Activated CD4-positive, alpha-beta T cell treated with anti-CD3 and anti-CD28 coated beads for 36 hours (primary cell): Measurements from ENCODE around the gene SEPTIN7. TPM values are rescaled to one million over a fixed set of nuclear protein-coding genes. Genes with fewer than 3 reads are reported as not detected.

Experiments used
- ATAC-seq: fragments of 200-7000 bp; cut with Tn5 transposase; one replicate; pipeline ENCODE4 v1.10.0; 2021; ENCODE audit warnings: mild to moderate bottlenecking, moderate library complexity
- CTCF ChIA-PET: fragments of 350-600 bp; sonication (Branson Sonifier 250); formaldehyde crosslinking; loops from one replicate; lab custom pipeline; 2021; ENCODE audit warnings: antibody characterized with exemption; lab: Charles Lee
- POLR2A ChIA-PET: fragments of 350-600 bp; sonication (Branson Sonifier 250); formaldehyde crosslinking; loops from one replicate; lab custom pipeline; 2021; ENCODE audit warnings: antibody characterized with exemption, inconsistent platforms; lab: Charles Lee
- DNase-seq: peaks from one replicate; pipeline ENCODE4 v3.0.0-alpha.2; 2020
- H3K27ac Mint-ChIP-seq: one replicate; pipeline ENCODE4 v1.8.0; 2021; ENCODE audit warnings: mixed read lengths
- H3K27me3 Mint-ChIP-seq: one replicate; pipeline ENCODE4 v1.8.0; 2021; ENCODE audit warnings: mixed read lengths
- H3K36me3 Mint-ChIP-seq: one replicate; pipeline ENCODE4 v1.8.0; 2021; ENCODE audit warnings: low read depth, mixed read lengths
- H3K4me1 Mint-ChIP-seq: one replicate; pipeline ENCODE4 v1.8.0; 2021; ENCODE audit warnings: mixed read lengths
- H3K4me3 Mint-ChIP-seq: one replicate; pipeline ENCODE4 v1.8.0; 2021; ENCODE audit warnings: mild to moderate bottlenecking, moderate library complexity, mixed read lengths
- H3K9me3 Mint-ChIP-seq: one replicate; pipeline ENCODE4 v1.8.0; 2021; ENCODE audit warnings: low read depth, mixed read lengths
- intact Hi-C, 2 experiments: fragments of 100-400 bp; cut with DNase I in 1 of 2; cut with micrococcal nuclease in 1 of 2; formaldehyde crosslinking; loops; one replicate each; pipeline versions ENCODE4 v1.14.2 to v1.15.1; 2022 to 2024; cut with DNase I, micrococcal nuclease
- total RNA-seq, 2 experiments: library from RNA; stranded (reverse); gene quantifications; one replicate each; pipeline ENCODE4 v1.2.3, GENCODE V29; 2021

The SEPTIN7 gene
- total RNA-seq, 2 experiments from 2014 or later: 220 to 229 TPM

DNA sequence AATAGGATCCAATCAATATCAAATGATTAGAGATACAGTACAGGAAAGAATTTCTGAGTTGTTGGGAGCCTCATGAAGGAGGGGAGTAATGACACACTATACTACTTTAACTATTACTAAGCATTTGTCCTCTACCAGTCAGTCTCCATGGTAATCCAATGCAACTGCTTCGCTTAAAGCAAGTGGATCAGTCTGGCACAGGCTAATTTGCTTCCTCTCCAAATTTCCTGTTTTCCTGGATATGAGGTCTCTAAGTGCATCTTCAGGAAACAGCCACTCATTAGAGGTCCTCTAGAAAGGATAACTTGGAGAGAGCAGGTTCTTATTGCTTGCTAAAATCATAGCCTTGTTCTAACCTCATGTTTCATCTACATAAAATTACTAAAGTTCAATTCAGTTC lies 8.4 kb upstream of the SEPTIN7 start:
- H3K27me3 Mint-ChIP-seq: no peaks in the 10 kb centered on the region
- peaks cover 9% of the 10 kb centered on the region for H3K9me3 Mint-ChIP-seq
- H3K4me1 Mint-ChIP-seq: no peaks in the 10 kb centered on the region
- H3K4me3 Mint-ChIP-seq: no peak overlapping the region
- POLR2A ChIA-PET: no interaction called here
- no peak overlapping the region for H3K27ac Mint-ChIP-seq
- H3K36me3 Mint-ChIP-seq: peaks cover 7% of the 10 kb centered on the region
- DNase-seq (no peak), ATAC-seq (no peak)
- CTCF ChIA-PET: no interaction called here
- intact Hi-C loops: no loop called here

DNA sequence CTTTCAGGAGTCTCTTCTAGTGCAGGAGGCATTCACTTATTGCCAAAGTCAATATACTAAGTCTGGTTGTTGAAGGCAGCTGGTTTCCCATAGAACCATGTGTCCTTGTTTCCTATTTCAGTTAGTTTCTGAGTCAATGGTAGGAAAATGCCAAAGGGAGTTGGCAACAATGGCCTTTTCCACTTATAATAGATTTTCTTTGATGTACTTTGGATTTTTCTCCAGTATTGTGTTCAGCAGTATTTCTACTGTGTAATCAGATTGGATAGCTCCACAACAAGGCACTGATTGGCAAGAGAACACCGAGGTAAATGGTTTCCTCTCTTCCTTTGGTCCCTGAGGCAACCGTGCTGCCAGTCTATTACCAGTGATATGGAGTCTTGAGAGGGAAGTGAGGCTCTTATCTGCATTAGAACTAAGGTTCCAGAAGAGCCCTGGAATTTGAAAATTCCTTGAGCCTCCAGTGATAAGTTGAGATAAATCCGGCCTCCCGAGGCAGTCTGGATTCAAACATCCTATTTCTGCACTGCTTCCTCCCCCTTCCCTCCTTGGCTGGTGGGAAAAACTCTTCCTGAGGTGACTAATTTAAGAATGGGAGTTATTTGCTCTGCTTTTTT lies 7.9 kb upstream of the SEPTIN7 start:
- peaks cover 7% of the 10 kb centered on the region for H3K36me3 Mint-ChIP-seq
- peaks cover 9% of the 10 kb centered on the region for H3K9me3 Mint-ChIP-seq
- DNase-seq: no peak
- intact Hi-C loops: no loop called here
- H3K4me3 Mint-ChIP-seq: no peak overlapping the region
- CTCF ChIA-PET: no interaction called here
- H3K4me1 Mint-ChIP-seq: no peaks in the 10 kb centered on the region
- H3K27ac Mint-ChIP-seq: no peak overlapping the region
- H3K27me3 Mint-ChIP-seq: no peaks in the 10 kb centered on the region
- POLR2A ChIA-PET: no interaction called here
- ATAC-seq: no peak

DNA sequence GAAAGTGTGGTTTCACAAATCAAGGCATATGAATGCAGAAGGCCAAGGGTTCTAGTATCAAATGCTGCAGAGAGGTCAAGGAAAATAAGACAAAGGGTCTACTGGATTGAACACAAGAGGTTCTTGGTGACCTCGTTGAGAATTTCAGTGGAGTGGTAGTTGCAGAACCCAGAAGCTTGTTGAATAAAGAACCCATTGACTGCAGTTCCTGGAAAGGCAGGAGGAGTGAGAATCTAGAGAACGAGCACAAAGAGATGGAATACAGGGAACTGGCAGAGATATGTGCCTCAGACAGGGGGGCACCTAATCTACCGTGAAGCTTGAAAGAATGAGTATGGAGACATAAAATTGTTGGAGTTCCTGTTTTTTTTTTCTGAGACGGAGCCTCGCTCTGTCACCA lies 3.5 kb upstream of the SEPTIN7 start:
- intact Hi-C loops: no loop called here
- DNase-seq: no peak
- Mint-ChIP-seq H3K27me3 (no peaks in the 10 kb centered on the region), H3K4me3 (no peak overlapping the region), H3K36me3 (peaks cover 2% of the 10 kb centered on the region), H3K27ac (no peak overlapping the region), H3K4me1 (peaks cover 6% of the 10 kb centered on the region), H3K9me3 (no peaks in the 10 kb centered on the region)
- CTCF ChIA-PET: interaction anchor here (1.2 kb wide), 1 partner anchor 13 kb away, joined by 4 read pairs; no protein-coding TSS in a partner anchor
- POLR2A ChIA-PET: no interaction called here
- no peak for ATAC-seq

- CTCF ChIA-PET: interaction anchor here (0.6 to 4.2 kb wide), 15 partner anchors 13 to 486 kb away, joined by 3 to 18 read pairs (median 4); no protein-coding TSS in a partner anchor
- peak; percentile 90 for DNase-seq
- Mint-ChIP-seq H3K27me3 (no peaks in the 10 kb centered on the region), H3K4me1 (peaks cover 31% of the 10 kb centered on the region), H3K27ac (peak overlapping the region; percentile 99), H3K9me3 (no peaks in the 10 kb centered on the region), H3K4me3 (peak overlapping the region; percentile 97), H3K36me3 (peaks cover 12% of the 10 kb centered on the region)
- intact Hi-C loops: loop anchor here (1.0 to 10.0 kb wide), 10 partner anchors 42 to 763 kb away; partner anchors contain the start of genes ANLN (in 1 of the 2), DPY19L1 (in 1 of the 2) and EEPD1 (in 1 of the 2)
- POLR2A ChIA-PET: interaction anchor here (0.6 to 3.6 kb wide), 11 partner anchors 20 to 109 kb away, joined by 3 to 45 read pairs (median 5); partner anchors contain the start of gene HERPUD2
- peak; percentile 55 for ATAC-seq
Measured at GRCh38 chr7:35799846-35800717, 775 bp upstream of the SEPTIN7 start.

GRCh38 chr7:35801392-35802101 lies 690 bp downstream of the SEPTIN7 start:
- POLR2A ChIA-PET: interaction anchor here (0.6 to 3.6 kb wide), 10 partner anchors 18 to 736 kb away, joined by 3 to 45 read pairs (median 5); partner anchors contain the start of gene HERPUD2
- intact Hi-C loops: loop anchor here (1.0 to 10.0 kb wide), 15 partner anchors 17 to 765 kb away; partner anchors contain the start of genes HERPUD2 (in 2 of the 2), DPY19L1 (in 1 of the 2) and EEPD1 (in 1 of the 2)
- peak; percentile 83 for DNase-seq
- no peaks in the 10 kb centered on the region for H3K9me3 Mint-ChIP-seq
- peaks cover 43% of the 10 kb centered on the region for H3K4me1 Mint-ChIP-seq
- CTCF ChIA-PET: interaction anchor here (0.6 to 4.2 kb wide), 12 partner anchors 11 to 485 kb away, joined by 3 to 18 read pairs (median 4); no protein-coding TSS in a partner anchor
- H3K27me3 Mint-ChIP-seq: no peaks in the 10 kb centered on the region
- H3K36me3 Mint-ChIP-seq: peaks cover 18% of the 10 kb centered on the region
- H3K4me3 Mint-ChIP-seq: peak overlapping the region; percentile 97
- ATAC-seq: peak; percentile 35
- H3K27ac Mint-ChIP-seq: peak overlapping the region; percentile 99

DNA sequence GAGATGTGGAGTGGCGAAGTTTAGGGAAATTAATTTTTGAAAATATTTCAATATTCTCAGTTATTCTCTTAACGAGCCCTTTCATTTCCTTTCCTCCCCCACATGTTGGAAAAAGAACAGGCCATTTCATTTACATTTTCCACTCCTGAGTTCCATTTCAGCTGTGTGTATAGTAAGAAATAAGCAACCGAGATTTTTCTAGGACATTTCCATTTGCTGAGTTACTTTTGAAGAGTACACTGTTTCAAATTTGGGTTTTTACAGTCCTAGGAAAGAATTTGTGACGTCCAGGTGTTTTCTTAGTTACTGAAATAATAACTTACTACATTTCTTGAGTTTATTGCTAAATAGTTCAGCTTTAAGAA lies 1.2 kb downstream of the SEPTIN7 start:
- intact Hi-C loops: loop anchor here (2.0 to 10.0 kb wide), 5 partner anchors 17 to 313 kb away; no protein-coding TSS in a partner anchor
- peaks cover 18% of the 10 kb centered on the region for H3K36me3 Mint-ChIP-seq
- CTCF ChIA-PET: interaction anchor here (0.8 to 4.2 kb wide), 6 partner anchors 11 to 105 kb away, joined by 3 to 18 read pairs (median 4); no protein-coding TSS in a partner anchor
- no peak for DNase-seq
- peak overlapping the region; percentile 97 for H3K4me3 Mint-ChIP-seq
- H3K9me3 Mint-ChIP-seq: no peaks in the 10 kb centered on the region
- no peak for ATAC-seq
- H3K27ac Mint-ChIP-seq: peak overlapping the region; percentile 99
- H3K27me3 Mint-ChIP-seq: no peaks in the 10 kb centered on the region
- POLR2A ChIA-PET: interaction anchor here (0.9 to 3.6 kb wide), 4 partner anchors 18 to 107 kb away, joined by 3 to 45 read pairs (median 6); partner anchors contain the start of gene HERPUD2
- peaks cover 47% of the 10 kb centered on the region for H3K4me1 Mint-ChIP-seq

DNA sequence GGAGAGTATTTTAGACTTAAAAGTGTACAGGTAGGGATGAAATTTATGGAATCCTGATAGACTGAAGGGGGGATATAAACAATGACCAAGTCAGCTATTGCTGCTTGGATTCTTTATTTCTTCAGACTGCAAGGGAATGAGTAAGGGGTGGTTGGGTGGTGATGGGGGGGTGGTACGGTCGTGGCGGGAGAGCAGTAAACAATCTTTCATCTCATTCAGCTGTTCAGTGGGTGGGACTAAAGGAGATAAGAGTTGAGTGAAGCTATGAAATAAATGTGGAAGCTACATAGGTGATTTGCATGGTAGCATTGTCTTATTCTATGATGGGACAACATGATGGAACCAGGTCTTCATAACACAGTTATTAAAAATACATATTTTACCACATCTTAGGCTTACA lies 1.8 kb downstream of the SEPTIN7 start:
- CTCF ChIA-PET: interaction anchor here (0.6 to 4.2 kb wide), 6 partner anchors 10 to 96 kb away, joined by 3 to 18 read pairs (median 4); no protein-coding TSS in a partner anchor
- peaks cover 47% of the 10 kb centered on the region for H3K4me1 Mint-ChIP-seq
- H3K4me3 Mint-ChIP-seq: peak overlapping the region; percentile 97
- DNase-seq (peak; percentile 40), ATAC-seq (no peak)
- H3K27me3 Mint-ChIP-seq: no peaks in the 10 kb centered on the region
- H3K36me3 Mint-ChIP-seq: peaks cover 18% of the 10 kb centered on the region
- no peaks in the 10 kb centered on the region for H3K9me3 Mint-ChIP-seq
- POLR2A ChIA-PET: interaction anchor here (0.9 to 3.6 kb wide), 4 partner anchors 17 to 108 kb away, joined by 3 to 45 read pairs (median 6); partner anchors contain the start of gene HERPUD2
- H3K27ac Mint-ChIP-seq: peak overlapping the region; percentile 99
- intact Hi-C loops: loop anchor here (2.0 to 10.0 kb wide), 5 partner anchors 16 to 312 kb away; no protein-coding TSS in a partner anchor

DNA sequence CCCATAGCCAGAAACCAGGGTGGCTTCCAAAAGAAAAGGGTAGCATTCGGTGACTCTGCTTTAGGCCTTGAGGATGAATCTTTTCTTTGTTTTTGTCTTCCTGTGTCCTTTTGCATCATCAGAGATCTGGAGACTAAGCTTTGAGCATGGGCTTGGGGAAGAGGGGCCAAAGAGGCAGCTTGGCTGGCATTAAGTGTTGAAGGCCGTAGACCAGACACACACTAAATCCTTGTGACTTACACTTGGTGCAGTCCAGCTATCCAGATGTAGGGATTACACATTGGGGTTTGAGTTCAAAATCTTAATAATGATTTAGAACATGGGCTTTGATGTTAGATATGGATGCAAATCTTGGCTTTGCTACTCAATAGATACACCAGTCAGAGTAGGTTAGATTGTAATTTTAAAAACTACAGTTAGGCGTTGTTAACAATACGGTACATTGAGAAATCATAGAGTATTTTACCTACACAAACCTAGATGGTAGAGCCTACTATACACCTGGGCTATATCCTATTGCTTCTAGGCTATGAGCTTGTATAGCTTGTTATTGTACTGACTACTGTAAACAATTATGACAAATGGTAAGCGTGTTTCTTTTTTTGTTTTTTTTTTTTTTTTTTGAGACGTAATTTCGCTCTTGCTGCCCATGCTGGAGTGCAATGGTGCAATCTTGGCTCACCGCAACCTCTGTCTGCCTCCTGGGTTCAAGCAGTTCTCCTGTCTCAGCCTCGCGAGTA lies 3.5 kb downstream of the SEPTIN7 start:
- H3K4me3 Mint-ChIP-seq: no peak overlapping the region
- no peaks in the 10 kb centered on the region for H3K9me3 Mint-ChIP-seq
- DNase-seq (no peak), ATAC-seq (no peak)
- ChIA-PET CTCF (interaction anchor here (1.0 to 4.2 kb wide), 4 partner anchors 14 to 107 kb away, joined by 3 to 18 read pairs (median 4); no protein-coding TSS in a partner anchor), POLR2A (no interaction called here)
- no peak overlapping the region for H3K27ac Mint-ChIP-seq
- intact Hi-C loops: loop anchor here (5.0 to 10.0 kb wide), 4 partner anchors 38 to 310 kb away; no protein-coding TSS in a partner anchor
- no peaks in the 10 kb centered on the region for H3K27me3 Mint-ChIP-seq
- peaks cover 62% of the 10 kb centered on the region for H3K4me1 Mint-ChIP-seq
- peaks cover 27% of the 10 kb centered on the region for H3K36me3 Mint-ChIP-seq

DNA sequence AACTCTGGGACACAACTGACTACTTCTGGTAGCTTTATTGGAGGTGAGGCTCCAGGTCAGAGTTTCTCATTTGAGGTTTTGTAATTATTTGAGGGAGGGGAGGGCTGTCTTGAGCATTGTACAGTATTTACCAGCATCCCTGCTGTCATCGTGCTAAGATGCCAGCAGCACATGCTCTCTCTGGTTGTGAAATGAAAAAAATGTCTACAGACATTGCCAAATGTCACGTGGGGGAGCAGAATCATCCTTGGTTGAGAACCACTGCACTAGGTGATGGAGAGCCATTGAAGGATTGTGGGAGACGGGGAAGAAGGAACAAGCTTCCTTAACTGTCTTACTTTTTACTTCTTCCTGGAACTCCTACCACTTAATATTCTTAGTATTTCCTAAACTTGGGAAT lies 5.0 kb downstream of the SEPTIN7 start:
- peaks cover 3% of the 10 kb centered on the region for H3K9me3 Mint-ChIP-seq
- H3K27me3 Mint-ChIP-seq: no peaks in the 10 kb centered on the region
- ChIA-PET CTCF (no interaction called here), POLR2A (no interaction called here)
- H3K36me3 Mint-ChIP-seq: peaks cover 38% of the 10 kb centered on the region
- no peak overlapping the region for H3K4me3 Mint-ChIP-seq
- no peak overlapping the region for H3K27ac Mint-ChIP-seq
- DNase-seq (no peak), ATAC-seq (no peak)
- peaks cover 68% of the 10 kb centered on the region for H3K4me1 Mint-ChIP-seq
- intact Hi-C loops: loop anchor here in 1 of 2 experiments (10.0 kb wide), 1 partner anchor 309 kb away; no protein-coding TSS in a partner anchor

- Mint-ChIP-seq H3K4me1 (peaks cover 76% of the 10 kb centered on the region), H3K9me3 (peaks cover 25% of the 10 kb centered on the region), H3K27ac (no peak overlapping the region), H3K36me3 (peaks cover 53% of the 10 kb centered on the region), H3K27me3 (no peaks in the 10 kb centered on the region), H3K4me3 (no peak overlapping the region)
- ATAC-seq: no peak
- intact Hi-C loops: loop anchor here in 1 of 2 experiments (1.0 kb wide), 1 partner anchor 8 kb away; no protein-coding TSS in a partner anchor
- CTCF ChIA-PET: no interaction called here
- POLR2A ChIA-PET: no interaction called here
- no peak for DNase-seq
Measured at GRCh38 chr7:35816514-35816913, 15.7 kb downstream of the SEPTIN7 start.
